Effector CD8-positive, alpha-beta T cell (primary cell): ENCODE results near the gene MGAT5.
A peak's percentile ranks its signal among the peaks of the same experiment; 100 is the strongest.

Source experiments
- DNase-seq: peaks from one replicate; lab custom pipeline; 2025; lab: John Stamatoyannopoulos, UW

The MGAT5 gene

DNA sequence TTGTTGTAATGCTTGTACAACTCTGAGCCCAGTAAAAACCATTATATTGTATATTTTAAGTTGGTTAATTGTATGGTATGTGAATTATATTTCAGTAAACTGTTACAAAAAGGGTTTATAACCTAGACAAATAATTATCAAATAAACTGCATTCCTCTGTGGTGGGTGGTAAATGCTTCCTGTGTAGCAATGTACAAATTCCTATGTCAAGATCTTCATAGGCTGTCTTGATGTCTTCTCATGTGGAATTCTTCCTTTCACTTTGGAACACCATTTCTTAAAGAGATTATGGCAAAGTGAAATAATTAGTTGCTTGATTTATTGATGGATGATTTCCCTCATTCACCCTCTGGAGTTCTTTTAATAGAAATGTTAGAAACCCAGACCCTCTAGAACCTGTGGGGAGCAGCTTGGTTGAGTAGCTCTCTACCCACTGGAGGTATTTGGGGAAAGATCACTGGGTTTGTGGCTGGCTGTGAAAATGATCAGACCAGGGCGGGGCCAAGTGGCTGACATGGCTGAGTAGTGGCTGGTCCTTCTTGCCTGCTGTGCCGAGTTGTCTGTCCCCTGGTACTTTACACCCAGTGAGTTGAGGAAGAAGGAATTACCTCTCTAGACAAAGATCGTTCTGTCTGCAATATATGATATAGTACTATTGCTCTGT lies 22.4 kb upstream of the MGAT5 start:
- no peak for DNase-seq

DNA sequence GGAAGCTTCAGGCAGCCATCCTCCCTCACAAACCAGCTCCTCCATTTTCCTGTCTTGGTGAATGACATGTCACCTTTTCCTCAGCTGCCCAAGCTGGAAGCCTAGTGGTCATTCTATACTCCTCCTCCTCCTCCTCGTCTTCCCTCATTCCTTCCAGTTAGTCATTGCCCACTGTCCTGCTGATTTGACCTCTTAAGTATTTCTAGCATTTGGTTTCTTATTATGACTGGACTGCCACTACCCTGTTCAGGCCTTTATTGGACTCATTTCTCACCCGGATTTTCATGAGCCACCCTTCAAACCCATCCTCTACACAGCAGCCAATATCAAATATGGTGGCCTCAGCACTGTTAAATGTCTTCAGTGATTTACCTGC lies 21.9 kb upstream of the MGAT5 start:
- DNase-seq = no peak

DNA sequence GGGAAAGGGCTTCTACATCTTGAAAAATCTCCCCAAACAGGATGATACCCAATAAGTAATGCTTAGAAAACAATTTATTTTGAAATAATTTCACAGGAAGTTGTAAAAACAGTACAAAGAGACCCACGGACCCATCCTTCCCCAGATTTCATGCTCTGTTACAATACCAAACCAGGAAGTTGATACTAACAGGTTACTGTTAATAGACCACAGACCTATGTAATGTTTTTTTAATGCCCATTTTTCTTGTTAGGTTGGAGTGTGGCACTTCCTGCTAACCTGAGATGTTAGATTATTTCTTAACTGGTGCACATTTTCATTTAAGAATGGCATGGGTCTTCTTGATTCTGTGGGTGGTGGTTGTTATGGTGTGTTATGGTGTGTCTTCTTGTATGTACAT lies 21.4 kb upstream of the MGAT5 start:
- DNase-seq = no peak

DNA sequence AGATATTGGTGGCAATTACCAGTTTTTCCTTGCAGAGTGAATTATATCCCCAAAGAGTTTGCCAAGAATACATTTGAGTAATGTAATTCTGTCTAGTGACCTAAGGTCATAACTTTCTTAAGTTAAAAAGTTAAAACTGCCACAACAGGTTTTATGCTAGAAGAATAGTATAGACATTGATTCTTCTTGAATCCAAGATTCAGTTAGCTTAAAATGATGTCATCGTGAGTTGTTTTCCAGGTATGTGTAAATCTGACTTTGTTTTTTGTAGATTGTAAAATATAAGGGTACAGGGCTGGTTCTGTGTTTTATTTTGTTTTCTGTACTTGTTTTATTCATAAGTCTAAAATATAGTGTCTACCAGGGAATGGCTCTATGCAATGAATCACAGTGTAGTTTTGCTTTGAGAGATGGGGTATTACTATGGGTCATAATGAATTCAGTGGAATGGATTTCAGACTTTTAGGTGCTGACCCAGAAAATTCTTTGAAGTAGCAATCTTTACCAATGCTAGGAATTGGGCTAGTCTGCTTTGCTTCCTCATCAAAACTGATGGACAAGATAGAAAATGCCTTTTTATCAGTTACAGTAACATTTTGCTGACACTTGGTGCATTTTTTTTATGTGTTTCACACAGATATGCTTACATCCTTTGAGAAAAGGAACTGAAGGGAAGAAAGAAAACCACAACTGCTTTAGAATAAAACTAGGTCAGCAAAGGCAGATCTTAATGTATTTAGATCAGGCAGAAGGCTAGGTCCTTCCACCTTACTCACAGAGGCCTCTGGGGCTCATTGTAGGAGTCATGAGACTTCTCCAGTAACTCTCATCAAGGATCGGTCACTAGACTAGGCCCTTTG lies 20.8 kb upstream of the MGAT5 start:
- DNase-seq = no peak

DNA sequence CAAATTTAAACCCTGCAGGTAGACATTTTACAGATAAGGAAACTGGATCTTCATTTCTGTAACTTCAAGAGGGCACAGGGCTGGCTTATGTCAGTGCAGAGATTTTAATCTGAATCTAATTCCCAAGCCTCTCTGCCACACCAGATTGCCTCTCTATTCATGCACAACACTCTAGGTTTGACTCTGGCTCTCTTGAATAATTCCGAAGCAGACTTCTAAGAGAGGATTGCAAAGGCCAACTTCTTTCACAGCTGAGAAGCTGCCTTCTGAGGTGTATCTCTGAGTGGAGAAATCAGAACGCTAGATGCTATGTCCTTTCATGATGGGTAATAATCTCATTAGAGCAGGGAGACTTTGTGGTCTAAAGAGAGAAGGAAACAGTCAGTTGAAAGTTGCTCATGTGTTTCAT lies 20.1 kb upstream of the MGAT5 start:
- no peak for DNase-seq

DNA sequence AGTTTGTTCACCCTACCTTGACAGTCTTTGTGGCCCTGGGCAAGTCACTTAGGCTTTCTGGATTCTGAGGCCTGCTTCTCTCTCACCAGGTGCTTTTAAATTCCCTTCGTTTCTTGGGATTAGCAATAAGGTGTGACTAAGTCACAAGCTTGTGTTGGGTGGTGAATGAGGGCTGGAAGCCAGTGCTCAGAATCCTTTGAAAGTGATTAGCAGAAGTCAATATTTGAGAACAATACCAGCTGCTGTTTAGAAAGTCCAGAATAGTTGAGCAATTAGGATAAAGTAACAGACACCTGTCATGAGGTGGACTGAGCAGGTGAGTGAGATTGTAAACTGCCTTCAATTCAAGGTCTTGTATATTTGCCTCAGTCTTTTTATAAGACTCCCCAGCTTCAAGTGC lies 19.3 kb upstream of the MGAT5 start:
- DNase-seq = no peak

DNA sequence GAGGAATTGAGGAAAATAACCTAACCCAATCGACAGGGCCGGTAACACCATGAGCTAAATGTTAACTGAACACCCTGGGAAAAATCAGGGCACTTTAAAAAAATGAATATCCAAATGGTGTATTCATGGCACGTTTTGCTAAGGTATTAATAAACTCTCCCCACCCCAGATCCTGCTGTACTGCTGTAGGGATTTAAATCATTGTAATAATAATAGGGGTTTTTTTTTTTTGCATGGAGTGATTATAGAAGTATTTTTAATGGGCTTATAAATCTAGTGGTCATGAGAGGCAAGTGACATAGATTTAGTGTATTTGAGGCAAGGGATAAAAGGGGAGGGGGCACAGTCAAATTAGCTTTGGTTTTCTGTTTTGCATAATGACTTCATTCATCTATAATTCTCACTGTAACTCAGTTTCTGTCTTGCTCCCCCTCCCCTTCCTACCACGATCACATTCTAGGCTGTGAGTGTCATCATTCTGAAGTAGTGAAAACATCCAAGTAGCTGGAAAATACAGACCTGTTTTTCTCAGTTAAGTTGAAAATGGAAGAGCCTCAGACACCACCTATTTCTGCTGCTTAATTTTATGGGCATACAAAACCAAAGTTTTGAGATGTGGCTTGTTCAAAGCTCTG lies 18.2 kb upstream of the MGAT5 start:
- DNase-seq = no peak

DNA sequence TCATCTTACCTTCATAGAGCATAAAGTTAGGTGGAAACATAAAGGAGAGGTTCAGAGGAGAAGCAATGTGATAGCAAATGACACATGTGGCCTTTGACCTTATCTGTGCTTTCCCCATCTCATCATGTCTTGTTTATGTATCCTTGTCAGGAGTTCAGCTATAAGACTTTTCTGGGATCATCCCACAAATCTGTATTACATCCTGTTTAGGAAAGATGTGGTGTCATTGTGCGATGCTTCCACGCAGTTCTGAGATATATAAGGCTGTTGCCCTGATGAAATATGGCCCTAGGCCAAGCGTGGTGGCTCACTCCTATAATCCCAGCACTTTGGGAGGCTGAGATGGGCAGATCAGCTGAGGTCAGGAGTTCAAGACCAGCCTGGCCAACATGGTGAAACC lies 15.5 kb upstream of the MGAT5 start:
- no peak for DNase-seq

DNA sequence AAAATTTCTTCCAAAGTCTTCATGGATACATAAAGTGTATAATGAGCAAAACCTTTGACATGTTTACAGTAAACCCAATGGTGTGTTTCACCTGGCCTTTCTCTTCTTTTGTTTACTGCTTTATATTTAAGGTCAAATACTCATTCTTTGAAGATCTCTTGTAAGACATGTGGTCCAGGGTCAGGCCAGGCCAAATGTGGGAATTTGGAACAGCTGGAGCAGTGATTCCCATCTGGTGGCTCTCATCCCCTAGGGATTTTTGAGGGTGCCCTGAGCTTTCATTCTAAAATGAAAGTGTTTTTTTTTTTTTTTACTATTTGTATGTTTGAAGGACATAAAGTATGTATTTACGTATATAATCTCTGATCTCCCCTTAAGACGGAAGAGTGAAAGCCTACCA lies 13.8 kb upstream of the MGAT5 start:
- no peak for DNase-seq

DNA sequence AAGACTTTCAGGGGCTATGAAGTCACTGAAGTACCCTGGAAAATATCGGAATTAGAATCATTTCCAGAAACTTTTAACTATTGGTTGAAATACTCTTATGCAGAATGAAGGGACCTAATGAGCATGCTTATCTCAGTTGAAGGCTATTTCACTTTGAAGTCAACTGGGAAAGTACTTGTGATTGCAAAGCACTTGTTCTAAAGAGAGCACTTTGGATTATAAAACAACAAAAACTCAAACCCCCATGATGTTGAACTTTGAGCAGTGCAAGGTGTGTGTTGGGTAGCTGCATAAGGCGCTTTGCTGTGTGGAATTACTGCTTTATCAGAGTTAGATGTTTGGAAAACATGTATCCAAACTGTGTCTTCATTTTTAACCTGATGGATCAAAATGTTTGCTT lies 12.0 kb upstream of the MGAT5 start:
- no peak for DNase-seq

DNA sequence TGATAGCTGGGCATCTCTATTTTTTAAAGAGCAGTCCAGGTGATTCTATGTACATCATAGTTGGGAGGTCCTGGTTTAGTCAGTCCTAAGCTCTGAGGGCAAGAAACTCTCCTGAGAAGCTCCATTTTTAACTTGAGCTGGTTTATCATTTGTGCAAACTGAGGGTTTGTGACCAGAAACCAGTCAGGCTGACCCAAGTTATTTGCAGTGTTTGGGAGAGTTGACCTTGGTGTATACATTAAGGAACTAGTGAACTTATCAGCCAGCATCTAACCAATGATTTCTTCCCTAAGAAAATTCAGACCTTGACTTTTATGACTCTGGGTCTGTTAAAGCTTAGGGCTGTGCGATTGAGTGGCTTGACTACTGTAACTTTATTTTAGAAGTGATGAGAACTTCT lies 10.6 kb upstream of the MGAT5 start:
- no peak for DNase-seq

DNA sequence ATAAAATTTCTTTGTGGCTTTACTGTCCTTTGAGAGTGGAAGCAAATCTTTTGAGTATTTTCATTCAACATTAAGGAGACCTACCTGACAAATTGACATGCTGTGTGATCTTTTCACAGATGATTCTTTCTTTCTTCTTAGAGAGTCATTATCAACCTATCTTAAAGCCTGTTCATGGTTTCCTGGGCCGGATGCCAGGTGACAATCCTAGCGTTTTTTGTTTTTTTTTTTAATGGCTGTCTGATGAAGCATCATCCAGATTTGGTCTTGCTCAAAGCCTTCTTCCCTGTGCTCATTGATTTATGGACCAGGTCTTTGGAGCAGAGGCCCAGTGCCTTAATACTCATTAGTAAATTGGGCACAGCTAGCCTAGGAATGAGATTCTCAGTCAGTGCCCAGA lies 9.8 kb upstream of the MGAT5 start:
- DNase-seq = no peak

DNA sequence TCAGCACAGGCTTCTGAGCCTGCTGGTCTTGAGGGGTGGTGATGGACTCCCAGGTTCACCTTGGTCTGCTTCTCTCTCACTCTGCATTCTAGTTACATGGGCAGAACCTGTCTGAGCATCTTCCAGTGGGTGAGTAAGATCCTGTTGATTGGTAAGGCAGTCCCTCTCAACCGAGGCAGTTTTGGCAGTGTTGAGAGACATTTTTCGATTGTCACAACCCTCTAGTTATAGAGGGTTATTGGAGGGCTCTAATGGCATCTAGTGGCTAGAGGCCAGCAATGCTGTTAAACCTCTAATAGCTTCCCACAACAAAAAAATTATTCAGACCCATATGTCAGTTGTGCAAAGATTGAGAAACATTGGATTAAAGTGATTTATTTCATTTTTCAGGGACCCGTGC lies 9.3 kb upstream of the MGAT5 start:
- DNase-seq = no peak

DNA sequence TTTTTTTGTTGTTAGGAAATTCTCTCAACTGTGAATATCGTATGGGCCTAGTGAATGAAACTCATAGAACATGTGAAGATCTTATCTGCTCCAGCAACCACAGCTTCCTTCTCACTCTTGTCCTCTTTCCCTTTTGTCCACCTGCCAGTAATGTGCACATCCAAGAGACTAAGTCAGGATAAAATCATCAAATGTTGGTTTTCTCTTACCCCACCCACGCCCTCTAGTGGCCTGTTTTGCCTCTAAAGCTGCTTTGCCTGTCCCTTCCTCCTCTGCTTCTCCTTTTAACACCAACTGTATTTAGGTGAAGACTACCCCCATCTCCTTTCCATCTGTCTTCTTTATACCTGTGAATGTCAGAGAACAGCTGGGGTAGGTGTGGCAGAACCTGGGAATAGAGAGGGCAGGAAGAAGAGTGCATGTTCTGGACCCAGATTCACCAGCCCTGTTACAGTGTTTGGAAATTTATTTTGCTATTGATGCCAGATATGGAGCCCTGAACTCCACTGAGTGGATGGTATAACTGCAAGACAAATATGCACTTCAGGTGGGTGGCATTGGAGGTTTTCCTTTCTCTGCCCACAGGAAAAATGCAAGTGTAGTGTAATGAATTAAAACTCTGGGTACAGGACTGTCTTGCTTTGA lies 8.4 kb upstream of the MGAT5 start:
- peak; percentile 56 for DNase-seq

DNA sequence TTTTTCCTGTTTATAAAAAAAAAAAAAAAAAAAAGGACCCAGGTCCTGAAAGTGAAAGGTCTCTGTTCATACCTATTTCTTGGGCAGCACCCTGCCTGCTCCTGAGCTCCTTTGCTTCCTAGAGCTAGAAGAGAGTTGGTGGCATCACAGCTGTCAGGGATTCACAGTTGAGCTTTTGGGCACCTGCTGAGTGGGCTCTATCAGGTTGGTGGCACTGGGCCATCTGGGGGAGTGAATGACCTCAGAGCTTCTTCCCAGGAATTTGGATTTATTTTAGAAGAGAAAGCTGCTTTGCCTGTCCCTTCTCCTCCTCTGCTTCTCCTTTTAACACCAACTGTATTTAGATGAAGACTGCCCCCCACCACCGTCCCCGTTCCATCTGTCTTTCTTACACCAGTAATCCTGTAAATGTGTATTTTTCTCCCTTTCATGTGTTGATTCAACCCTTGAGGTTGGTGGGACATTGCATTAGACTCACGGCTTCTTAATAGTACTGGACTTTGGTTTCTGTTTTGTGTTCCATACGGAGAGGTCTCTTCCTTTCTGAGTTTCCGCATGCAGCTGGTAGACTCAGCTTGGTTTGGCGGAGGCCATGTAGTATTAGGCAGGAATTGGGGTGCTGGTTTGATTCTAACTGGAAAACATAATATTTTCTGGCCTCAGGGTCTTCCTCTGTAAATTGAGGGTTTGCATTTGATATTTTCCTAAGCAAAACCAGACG lies 7.6 kb upstream of the MGAT5 start:
- DNase-seq = no peak

DNA sequence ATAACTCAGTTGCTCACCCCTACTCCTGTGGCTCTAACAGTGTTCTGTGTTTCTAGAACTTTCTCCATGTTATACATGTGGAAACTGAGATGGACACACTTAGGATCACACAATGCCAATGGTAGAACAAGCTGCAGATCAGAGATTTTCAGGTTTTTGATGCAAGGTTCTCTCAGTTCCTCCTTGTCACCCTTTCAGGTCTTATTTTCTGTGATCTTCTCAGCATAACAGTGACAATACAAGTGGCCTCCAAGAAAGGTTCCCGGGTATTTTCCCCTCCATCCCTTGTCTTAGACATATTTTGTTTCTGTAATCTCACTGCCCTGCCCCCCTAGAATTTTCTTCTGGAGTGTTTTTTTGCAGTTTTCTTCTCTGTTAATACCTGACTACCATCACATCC lies 6.2 kb upstream of the MGAT5 start:
- DNase-seq = no peak

DNA sequence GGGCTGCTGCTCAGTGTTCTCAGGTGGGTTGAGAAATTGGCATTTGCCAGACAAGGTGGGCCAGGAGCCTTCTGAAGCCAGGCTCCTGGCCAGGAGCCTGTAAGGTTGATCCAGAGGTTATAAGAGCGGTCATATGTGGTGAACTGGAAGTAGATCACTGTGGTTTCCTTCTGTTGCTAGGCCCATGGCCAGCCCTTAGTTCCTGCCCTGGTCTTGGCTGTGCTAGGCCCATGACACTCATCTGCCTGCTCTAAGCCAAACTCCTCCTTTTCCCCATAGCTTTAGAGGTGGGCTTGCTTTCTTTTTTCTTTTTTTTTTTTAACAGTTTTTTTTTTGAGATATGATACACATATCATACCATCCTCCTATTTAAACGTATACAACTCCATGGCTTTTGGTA lies 5.0 kb upstream of the MGAT5 start:
- DNase-seq = no peak

DNA sequence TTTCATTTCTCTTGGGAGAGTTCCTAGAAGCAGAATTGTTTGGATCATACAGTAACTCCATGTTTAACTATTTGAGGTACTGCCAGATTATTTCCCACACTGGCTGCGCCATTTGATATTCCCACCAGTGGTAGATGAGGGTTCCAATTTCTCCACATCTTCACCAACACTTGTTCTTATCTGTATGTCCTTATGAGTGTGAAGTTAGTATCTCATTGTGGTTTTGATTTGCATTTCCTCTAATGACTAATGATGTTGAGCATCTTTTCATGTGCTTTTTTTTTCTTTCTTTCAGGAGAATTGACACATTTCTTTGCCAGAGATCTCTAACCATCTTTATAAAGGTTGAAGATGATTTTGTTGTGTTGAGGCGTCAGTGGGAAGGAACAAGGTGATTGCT lies 4.1 kb upstream of the MGAT5 start:
- DNase-seq = no peak

DNA sequence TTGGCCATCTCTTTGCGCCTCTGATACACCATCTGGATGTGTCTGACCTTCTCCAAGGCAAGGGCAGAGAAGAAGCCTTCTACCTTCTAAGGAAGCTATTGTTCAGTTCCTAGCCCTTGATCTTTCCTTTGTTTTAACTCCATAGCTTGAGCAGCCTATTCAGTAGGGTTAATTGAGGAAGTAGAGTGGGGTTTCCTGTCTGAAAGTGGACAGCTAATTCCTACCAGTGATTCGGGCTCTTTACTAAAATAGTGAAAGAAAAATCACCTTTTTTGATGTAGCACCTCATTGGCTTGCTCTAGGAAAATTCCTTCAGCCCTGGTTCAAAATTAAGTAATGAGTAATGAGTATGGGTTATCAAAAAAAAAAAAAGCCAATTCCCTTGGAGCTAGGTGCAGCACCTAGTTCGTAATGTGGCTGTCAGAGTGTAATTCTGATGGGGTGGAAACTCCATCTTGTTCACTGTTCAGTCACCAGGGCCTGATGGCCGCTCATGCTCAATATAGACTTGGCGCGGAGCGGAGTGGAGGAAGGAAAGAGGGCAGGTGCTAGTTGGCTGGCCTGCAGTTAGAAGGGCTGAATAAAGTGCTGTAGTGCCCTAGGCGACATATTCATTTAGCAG lies 2.9 kb upstream of the MGAT5 start:
- no peak for DNase-seq

DNA sequence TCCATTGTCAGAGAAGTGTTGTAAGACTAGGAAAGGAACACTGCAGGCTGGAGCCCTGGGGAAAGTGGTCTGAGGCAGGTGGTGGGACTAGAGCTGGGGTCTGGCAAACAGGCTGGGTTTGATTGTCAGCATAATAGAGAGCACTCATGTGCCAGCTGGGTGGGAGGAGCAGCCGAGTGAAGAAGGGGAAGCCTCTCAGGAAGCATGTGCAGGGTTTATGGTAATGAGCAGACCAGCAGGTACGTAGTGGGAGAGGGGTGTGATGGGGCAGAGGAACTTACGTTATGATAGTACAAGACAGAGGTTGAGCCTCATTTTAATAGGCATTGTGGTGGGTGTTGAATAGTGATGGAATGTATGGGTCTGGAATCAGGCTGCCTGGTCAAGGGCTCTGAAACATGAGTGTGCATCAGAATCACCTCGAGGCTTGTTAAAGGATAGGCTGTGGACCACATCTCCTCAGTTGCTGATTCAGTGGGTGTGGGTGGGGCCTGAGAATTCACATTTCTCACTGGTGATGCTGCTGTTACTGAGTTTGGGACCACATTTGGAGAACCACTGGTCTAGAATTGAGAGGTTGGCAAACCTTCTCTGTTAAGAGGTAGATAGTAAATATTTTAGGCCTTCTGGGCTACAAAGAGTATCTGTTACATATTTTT lies 1.7 kb upstream of the MGAT5 start:
- DNase-seq = no peak

DNA sequence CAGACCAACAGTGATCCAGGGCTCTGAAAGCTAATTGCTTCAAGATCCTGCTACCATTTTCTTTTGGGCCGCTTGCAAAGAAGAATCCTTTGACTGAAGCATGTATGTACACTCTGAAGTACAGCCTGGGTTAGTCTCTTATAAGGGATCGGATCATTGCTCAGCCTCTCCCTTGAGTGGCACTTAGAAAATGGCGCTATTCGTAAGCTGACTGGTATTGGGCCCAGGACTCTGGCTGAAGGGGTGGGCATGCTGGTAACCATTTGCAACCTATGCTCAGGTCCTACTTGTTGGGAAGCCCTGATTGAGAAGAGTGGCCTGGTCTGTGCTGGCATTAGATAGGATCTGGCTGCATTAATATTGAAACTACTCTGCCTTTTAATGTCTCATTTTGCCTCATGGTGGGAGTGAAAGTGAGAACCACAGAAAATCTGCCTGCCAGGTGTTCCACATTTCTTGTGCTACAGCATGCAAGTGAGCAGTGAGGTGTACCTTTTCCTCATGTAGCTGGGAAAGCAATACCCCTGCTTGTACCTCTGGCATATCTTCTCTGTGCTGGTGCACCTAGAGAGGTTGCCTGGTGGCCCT lies 661 bp upstream of the MGAT5 start:
- no peak for DNase-seq
